Tibial nerve (tissue), 4 donors: ENCODE measurements around the gene PPP6R2. TPM values are rescaled to one million over a fixed set of nuclear protein-coding genes. Genes with fewer than 3 reads are reported as not detected.
A peak's percentile ranks its signal among the peaks of the same experiment; 100 is the strongest.

Source experiments
- DNase-seq, 2 donors: peaks; one replicate each; pipeline ENCODE4 v3.0.0-alpha.2; 2019; ENCODE audit warnings: low spot score in 2 of 2
- H3K27ac ChIP-seq, 4 donors: fragments of 200-600 bp; sonication (generic) in 3 of 4; one replicate each; pipeline ENCODE4 v1.5.1; 2017 to 2019; ENCODE audit warnings: mild to moderate bottlenecking in 1 of 4
- H3K27me3 ChIP-seq, 2 donors: fragments of 200-600 bp; sonication (generic) in 1 of 2; one replicate each; pipeline versions ENCODE4 v1.5.1 to v1.6.0; 2017 to 2019
- H3K36me3 ChIP-seq, 3 donors: fragments of 200-600 bp; sonication (generic); one replicate each; pipeline ENCODE4 v1.5.1; 2018 to 2019
- H3K4me1 ChIP-seq, 4 donors: fragments of 200-600 bp; sonication (generic) in 3 of 4; one replicate each; pipeline ENCODE4 v1.5.1; 2017 to 2019
- H3K4me3 ChIP-seq, 4 donors: fragments of 200-600 bp; sonication (generic) in 3 of 4; one replicate each; pipeline ENCODE4 v1.5.1; 2017 to 2019; ENCODE audit warnings: mild to moderate bottlenecking in 1 of 4, moderate library complexity in 1 of 4
- H3K9me3 ChIP-seq, 4 donors: fragments of 200-600 bp; sonication (generic) in 3 of 4; one replicate each; pipeline ENCODE4 v1.5.1; 2017 to 2019
- CTCF ChIP-seq, 5 experiments: fragments of 200-600 bp in 3 of 5; fragments of 450-650 bp in 2 of 5; sonication (generic) in 3 of 5; IDR thresholded peaks; one replicate each; pipeline ENCODE4 v1.5.1; 2016 to 2019; ENCODE audit warnings: antibody characterized with exemption in 5 of 5, mild to moderate bottlenecking in 3 of 5, moderate library complexity in 2 of 5
- EP300 ChIP-seq, 2 donors: sonication (generic); formaldehyde crosslinking; IDR thresholded peaks; one replicate each; pipeline ENCODE4 v1.6.1; 2017; ENCODE audit warnings: antibody characterized with exemption in 2 of 2, mild to moderate bottlenecking in 1 of 2
- POLR2A ChIP-seq, 2 donors: fragments of 450-650 bp; IDR thresholded peaks; one replicate each; pipeline ENCODE4 v1.6.1; 2017; ENCODE audit warnings: antibody characterized with exemption in 2 of 2, mild to moderate bottlenecking in 2 of 2, moderate library complexity in 2 of 2
- WGBS, 2 donors: methylation state at CpG; one replicate each; pipeline ENCODE4 v1.1.5; 2018; 5-methylcytosine and 5-hydroxymethylcytosine counted together
- total RNA-seq, 4 donors: library from RNA; depleted of rRNA; stranded (reverse); fragments of >200 nt; gene quantifications; one replicate each; pipeline ENCODE4 v1.1.0, GENCODE V29; 2016

The PPP6R2 gene
- total RNA-seq, 4 donors from 2014 or later = 55.9 to 112 (median 76.7) TPM

GRCh38 chr22:50307890-50308596, 35.1 kb upstream of the PPP6R2 start:
- no peak for DNase-seq

GRCh38 chr22:50308597-50308935, 34.6 kb upstream of the PPP6R2 start:
- WGBS, 2 donors = 12 to 16% methylated on average over 7 of the region's 7 CpGs
- H3K9me3 ChIP-seq = no peaks in the 10 kb centered on the region
- no peaks in the 10 kb centered on the region for H3K27me3 ChIP-seq
- DNase-seq = peak; percentile 39 to 62
- H3K4me3 ChIP-seq = no peak overlapping the region
- H3K36me3 ChIP-seq = peaks cover 0 to 23% (median 0%) of the 10 kb centered on the region in 3 donors
- H3K27ac ChIP-seq = peak overlapping the region; percentile 79 to 97 (median 86)
- peaks cover 8 to 51% (median 44%) of the 10 kb centered on the region in 4 donors for H3K4me1 ChIP-seq
- TF ChIP-seq CTCF (IDR thresholded peaks at IDR 0.05) (no peak), POLR2A (IDR thresholded peaks at IDR 0.05) (peak in 1 of 2 donors; percentile 16), EP300 (IDR thresholded peaks at IDR 0.05) (peak in 1 of 2 donors; percentile 41)

More at GRCh38 chr22:50307890-50308596, 35.1 kb upstream of the PPP6R2 start:
- no peaks in the 10 kb centered on the region for H3K27me3 ChIP-seq
- WGBS, 2 donors = 24 to 31% methylated on average over 12 to 14 of the region's 19 CpGs
- peaks cover 0 to 20% (median 0%) of the 10 kb centered on the region in 3 donors for H3K36me3 ChIP-seq
- no peak for TF ChIP-seq EP300 (IDR thresholded peaks at IDR 0.05)
- TF ChIP-seq POLR2A (IDR thresholded peaks at IDR 0.05) = peak in 1 of 2 donors; percentile 42
- peak overlapping the region in 1 of 4 donors; percentile 16 for H3K4me3 ChIP-seq
- no peaks in the 10 kb centered on the region for H3K9me3 ChIP-seq
- peak overlapping the region; percentile 79 to 97 (median 86) for H3K27ac ChIP-seq
- H3K4me1 ChIP-seq = peaks cover 8 to 56% (median 50%) of the 10 kb centered on the region in 4 donors

GRCh38 chr22:50308986-50309600, 34.0 kb upstream of the PPP6R2 start:
- 16 to 30% methylated on average over 4 of the region's 9 CpGs for WGBS, 2 donors

GRCh38 chr22:50309601-50309991, 33.5 kb upstream of the PPP6R2 start:
- peaks cover 8 to 45% (median 38%) of the 10 kb centered on the region in 4 donors for H3K4me1 ChIP-seq
- no peak overlapping the region for H3K4me3 ChIP-seq
- no peak for DNase-seq
- no peaks in the 10 kb centered on the region for H3K9me3 ChIP-seq
- no peaks in the 10 kb centered on the region for H3K27me3 ChIP-seq
- peak overlapping the region; percentile 79 to 97 (median 86) for H3K27ac ChIP-seq
- WGBS, 2 donors = 74 to 88% methylated on average over 6 to 7 of the region's 7 CpGs
- TF ChIP-seq EP300 (IDR thresholded peaks at IDR 0.05) (no peak), CTCF (IDR thresholded peaks at IDR 0.05) (no peak), POLR2A (IDR thresholded peaks at IDR 0.05) (no peak)
- peaks cover 0 to 29% (median 0%) of the 10 kb centered on the region in 3 donors for H3K36me3 ChIP-seq

More at GRCh38 chr22:50308986-50309600, 34.0 kb upstream of the PPP6R2 start:
- Histone ChIP-seq H3K4me3 (no peak overlapping the region), H3K9me3 (no peaks in the 10 kb centered on the region), H3K27ac (peak overlapping the region; percentile 79 to 97 (median 86)), H3K27me3 (no peaks in the 10 kb centered on the region), H3K36me3 (peaks cover 0 to 28% (median 0%) of the 10 kb centered on the region in 3 donors), H3K4me1 (peaks cover 8 to 49% (median 42%) of the 10 kb centered on the region in 4 donors)
- no peak for DNase-seq
- TF ChIP-seq POLR2A (IDR thresholded peaks at IDR 0.05) = no peak
- TF ChIP-seq EP300 (IDR thresholded peaks at IDR 0.05) = no peak

- H3K27me3 ChIP-seq = no peaks in the 10 kb centered on the region
- 83 to 84% methylated on average over 18 to 21 of the region's 21 CpGs for WGBS, 2 donors
- no peak overlapping the region for H3K4me3 ChIP-seq
- DNase-seq = no peak
- peak overlapping the region in 2 of 4 donors; percentile 92 to 97 for H3K27ac ChIP-seq
- H3K9me3 ChIP-seq = no peaks in the 10 kb centered on the region
- TF ChIP-seq POLR2A (IDR thresholded peaks at IDR 0.05) = no peak
- no peak for TF ChIP-seq CTCF (IDR thresholded peaks at IDR 0.05)
- TF ChIP-seq EP300 (IDR thresholded peaks at IDR 0.05) = no peak
- H3K4me1 ChIP-seq = peaks cover 2 to 44% (median 34%) of the 10 kb centered on the region in 4 donors
- peaks cover 0 to 30% (median 0%) of the 10 kb centered on the region in 3 donors for H3K36me3 ChIP-seq
Measured at GRCh38 chr22:50310031-50310722, 33.0 kb upstream of the PPP6R2 start.
